Nephron progenitor cell (in vitro differentiated cells): ENCODE measurements around the gene CXCR1.
"Not testable (repeated sequence)": the region's sequence is repeated elsewhere in the genome, so short reads cannot be mapped to it uniquely, and the experiment has no call there.

Source experiments
- DNase-seq: peaks from one replicate; pipeline ENCODE4 v3.0.0; 2021
- H3K27ac Mint-ChIP-seq: 2 replicates; pipeline ENCODE4 v1.8.0; 2021; ENCODE audit warnings: mild to moderate bottlenecking, moderate library complexity, mixed read lengths
- H3K27me3 Mint-ChIP-seq: 2 replicates; pipeline ENCODE4 v1.8.0; 2021; ENCODE audit warnings: mild to moderate bottlenecking, low read depth, mixed read lengths; ENCODE audit not compliant: poor library complexity
- H3K36me3 Mint-ChIP-seq: 2 replicates; pipeline ENCODE4 v1.8.0; 2021; ENCODE audit warnings: low read depth, mixed read lengths
- H3K4me1 Mint-ChIP-seq: 2 replicates; pipeline ENCODE4 v1.8.0; 2021; ENCODE audit warnings: mixed read lengths
- H3K4me3 Mint-ChIP-seq: 2 replicates; pipeline ENCODE4 v1.8.0; 2021; ENCODE audit warnings: mild to moderate bottlenecking, moderate library complexity, mixed read lengths
- H3K9me3 Mint-ChIP-seq: 2 replicates; pipeline ENCODE4 v1.8.0; 2021; ENCODE audit warnings: mild to moderate bottlenecking, moderate library complexity, mixed read lengths
- TF ChIP-seq, protein P1 (sequence below): fragments of 200-600 bp; sonication (generic); IDR thresholded peaks from 2 replicates; pipeline ENCODE4 v1.5.0; 2021; ENCODE audit warnings: antibody characterized with exemption

Gene CXCR1

DNA sequence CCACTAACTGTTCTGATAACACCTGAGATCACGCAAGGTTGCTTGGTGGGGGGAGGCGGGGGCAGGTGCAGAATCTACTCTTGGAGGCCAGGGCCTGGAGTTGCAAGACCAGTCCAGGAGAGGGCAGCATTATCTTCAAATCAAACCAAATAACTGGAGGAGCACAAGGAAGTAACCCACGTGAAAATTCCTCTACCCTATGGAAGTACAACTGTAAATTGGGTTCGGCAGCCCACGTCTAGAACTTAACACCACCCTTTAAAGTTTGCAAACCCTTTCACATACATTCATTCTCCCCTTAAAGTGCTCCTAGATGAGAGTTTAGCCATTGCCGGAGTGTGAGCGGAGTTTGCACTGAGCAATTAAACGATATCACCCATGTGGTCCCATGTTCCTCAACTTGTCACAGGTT is 19.6 kb upstream of the CXCR1 start:
- Mint-ChIP-seq H3K27ac (no peak overlapping the region), H3K9me3 (no peaks in the 10 kb centered on the region), H3K36me3 (no peaks in the 10 kb centered on the region), H3K27me3 (peaks cover 29% of the 10 kb centered on the region), H3K4me1 (peaks cover 5% of the 10 kb centered on the region), H3K4me3 (no peak overlapping the region)
- DNase-seq: peak; percentile 59
- TF ChIP-seq, protein P1, sequence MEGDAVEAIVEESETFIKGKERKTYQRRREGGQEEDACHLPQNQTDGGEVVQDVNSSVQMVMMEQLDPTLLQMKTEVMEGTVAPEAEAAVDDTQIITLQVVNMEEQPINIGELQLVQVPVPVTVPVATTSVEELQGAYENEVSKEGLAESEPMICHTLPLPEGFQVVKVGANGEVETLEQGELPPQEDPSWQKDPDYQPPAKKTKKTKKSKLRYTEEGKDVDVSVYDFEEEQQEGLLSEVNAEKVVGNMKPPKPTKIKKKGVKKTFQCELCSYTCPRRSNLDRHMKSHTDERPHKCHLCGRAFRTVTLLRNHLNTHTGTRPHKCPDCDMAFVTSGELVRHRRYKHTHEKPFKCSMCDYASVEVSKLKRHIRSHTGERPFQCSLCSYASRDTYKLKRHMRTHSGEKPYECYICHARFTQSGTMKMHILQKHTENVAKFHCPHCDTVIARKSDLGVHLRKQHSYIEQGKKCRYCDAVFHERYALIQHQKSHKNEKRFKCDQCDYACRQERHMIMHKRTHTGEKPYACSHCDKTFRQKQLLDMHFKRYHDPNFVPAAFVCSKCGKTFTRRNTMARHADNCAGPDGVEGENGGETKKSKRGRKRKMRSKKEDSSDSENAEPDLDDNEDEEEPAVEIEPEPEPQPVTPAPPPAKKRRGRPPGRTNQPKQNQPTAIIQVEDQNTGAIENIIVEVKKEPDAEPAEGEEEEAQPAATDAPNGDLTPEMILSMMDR: peak; percentile 66

DNA sequence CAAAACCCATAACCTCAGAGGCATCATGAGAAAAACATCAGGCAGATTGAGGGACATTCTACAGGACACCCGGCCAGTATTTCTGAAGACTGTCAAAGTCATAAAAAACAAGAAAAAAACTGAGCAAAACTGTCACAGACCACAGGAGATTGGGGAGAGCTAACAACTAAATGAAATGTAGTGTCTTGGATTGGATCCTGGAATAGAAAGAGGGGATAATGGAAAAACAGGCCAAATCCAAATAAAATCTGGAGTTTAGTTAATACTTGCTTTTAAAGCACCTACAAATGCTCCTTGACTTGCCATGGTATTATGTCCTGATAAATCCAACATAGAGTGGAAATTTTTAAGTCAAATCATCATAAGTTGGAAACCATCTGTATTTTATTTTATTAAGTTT is 17.6 kb upstream of the CXCR1 start:
- DNase-seq: no peak
- TF ChIP-seq, protein P1: no peak
- Mint-ChIP-seq H3K9me3 (peaks cover 2% of the 10 kb centered on the region), H3K27me3 (peaks cover 21% of the 10 kb centered on the region), H3K4me3 (no peak overlapping the region), H3K36me3 (no peaks in the 10 kb centered on the region), H3K27ac (no peak overlapping the region), H3K4me1 (peaks cover 5% of the 10 kb centered on the region)

DNA sequence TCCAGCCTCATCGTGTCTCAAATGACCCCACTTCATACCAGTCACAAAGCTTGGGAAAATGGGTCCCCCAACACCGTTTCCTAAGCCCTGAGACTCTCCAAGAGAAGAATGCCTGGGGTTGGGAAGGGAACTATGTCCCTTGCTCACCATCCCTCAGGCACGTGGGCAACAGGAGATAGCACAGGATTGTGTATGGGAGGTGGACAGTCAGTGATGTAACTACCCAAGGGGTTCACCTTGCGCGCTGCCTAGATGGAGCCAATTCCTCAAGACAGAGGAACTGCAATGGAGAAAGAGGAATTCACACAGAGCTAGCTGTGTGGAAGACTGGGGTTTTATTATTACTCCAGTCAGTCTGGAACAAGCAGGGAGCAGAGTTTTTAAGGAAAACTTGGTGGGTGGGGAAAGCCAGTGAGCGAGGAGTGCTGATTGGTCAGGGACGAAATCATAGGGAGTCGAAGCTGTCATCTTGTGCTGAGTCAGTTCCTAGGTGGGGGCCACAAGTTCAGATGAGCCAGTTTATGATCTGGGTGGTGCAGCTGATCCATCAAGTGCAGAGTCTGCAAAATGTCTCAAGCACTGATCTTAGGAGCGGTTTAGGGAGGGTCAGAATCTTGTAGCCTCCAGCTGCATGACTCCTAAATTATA is 13.8 kb upstream of the CXCR1 start:
- Mint-ChIP-seq H3K4me1 (no peaks in the 10 kb centered on the region), H3K9me3 (peaks cover 13% of the 10 kb centered on the region), H3K27ac (no peak overlapping the region), H3K4me3 (no peak overlapping the region), H3K36me3 (no peaks in the 10 kb centered on the region), H3K27me3 (peaks cover 13% of the 10 kb centered on the region)
- no peak for DNase-seq
- TF ChIP-seq, protein P1: no peak

DNA sequence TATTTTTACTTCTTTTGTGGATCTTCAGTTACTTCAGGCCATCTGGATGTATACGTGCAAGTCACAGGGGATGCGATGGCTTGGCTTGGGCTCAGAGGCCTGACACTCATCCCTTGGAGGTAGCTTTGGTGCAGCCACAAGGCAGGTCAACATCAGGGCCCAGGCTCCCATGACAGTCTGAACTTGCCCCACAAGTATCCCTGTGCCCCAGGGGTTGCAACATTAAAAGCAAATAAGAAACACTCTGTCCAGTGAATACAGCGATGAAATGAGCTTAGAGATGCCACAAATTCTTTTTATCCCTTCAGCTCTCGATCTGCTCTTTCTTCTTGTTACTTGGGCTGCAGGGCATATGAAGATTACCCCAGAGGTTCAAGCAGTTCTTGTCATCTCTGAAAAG is 13.0 kb upstream of the CXCR1 start:
- Mint-ChIP-seq H3K27ac (no peak overlapping the region), H3K4me3 (no peak overlapping the region)

DNA sequence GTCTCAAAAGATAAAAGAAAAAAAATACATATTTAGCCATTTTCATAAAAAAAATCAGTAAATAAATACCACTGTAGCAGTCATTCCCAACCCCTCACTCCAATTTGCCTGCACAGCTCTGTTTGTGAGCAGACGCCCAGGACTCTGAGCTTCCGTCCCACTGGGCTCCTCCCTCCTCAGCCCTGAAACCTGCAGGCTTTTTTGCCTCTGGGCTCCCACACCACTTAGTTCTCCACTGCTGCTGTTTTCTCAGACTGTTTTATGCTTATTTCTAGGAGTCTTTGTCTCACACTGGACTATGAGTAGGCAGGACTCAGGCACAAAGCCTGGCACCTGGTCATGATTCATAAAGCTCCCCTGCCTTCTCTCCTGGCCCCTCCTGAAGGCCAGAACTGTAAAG is 6.1 kb upstream of the CXCR1 start:
- Mint-ChIP-seq H3K4me1 (peaks cover 5% of the 10 kb centered on the region), H3K27me3 (peaks cover 18% of the 10 kb centered on the region), H3K36me3 (no peaks in the 10 kb centered on the region), H3K27ac (no peak overlapping the region), H3K9me3 (no peaks in the 10 kb centered on the region), H3K4me3 (no peak overlapping the region)
- TF ChIP-seq, protein P1: no peak
- no peak for DNase-seq

More for the DNA sequence above, 13.0 kb upstream of the CXCR1 start:
- Mint-ChIP-seq H3K4me1 (no peaks in the 10 kb centered on the region), H3K9me3 (peaks cover 13% of the 10 kb centered on the region), H3K27me3 (peaks cover 13% of the 10 kb centered on the region), H3K36me3 (no peaks in the 10 kb centered on the region)
- TF ChIP-seq, protein P1: no peak
- DNase-seq: no peak

DNA sequence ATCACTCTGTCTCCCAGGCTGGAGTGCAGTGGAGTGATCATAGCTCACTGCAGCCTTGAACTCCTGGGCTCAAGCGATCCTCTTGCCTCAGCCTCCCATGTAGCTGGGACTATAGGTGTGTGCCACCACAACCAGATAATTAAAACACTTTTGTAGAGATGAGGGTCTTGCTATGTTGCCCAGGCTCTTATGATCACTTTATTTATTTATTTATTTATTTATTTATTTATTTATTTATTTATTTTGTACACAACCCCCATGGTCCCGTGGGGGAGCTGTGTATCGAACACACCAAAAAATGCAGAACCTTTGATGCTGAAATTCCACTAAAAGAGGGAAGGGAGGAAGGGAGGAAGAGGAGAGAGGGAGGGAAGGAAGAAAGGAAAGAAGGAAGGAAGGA is 5.0 kb upstream of the CXCR1 start:
- not testable (repeated sequence) for H3K4me1 Mint-ChIP-seq, H3K27ac Mint-ChIP-seq, H3K36me3 Mint-ChIP-seq, H3K4me3 Mint-ChIP-seq, H3K9me3 Mint-ChIP-seq, DNase-seq
- peaks cover 22% of the 10 kb centered on the region for H3K27me3 Mint-ChIP-seq
